ENCODE data around the gene CSF1R.
A peak's percentile ranks its signal among the peaks of the same experiment; 100 is the strongest.
"Not testable (repeated sequence)": the region's sequence is repeated elsewhere in the genome, so short reads cannot be mapped to it uniquely, and the experiment has no call there.

CSF1R gene

GRCh38 chr5:150053713-150054392, 32.5 kb downstream of the CSF1R start:
- H3K27me3 Mint-ChIP-seq: no peaks in the 10 kb centered on the region
- H3K9me3 Mint-ChIP-seq: no peaks in the 10 kb centered on the region
- H3K4me1 Mint-ChIP-seq: peaks cover 2% of the 10 kb centered on the region
- peaks cover 35% of the 10 kb centered on the region for H3K36me3 Mint-ChIP-seq
- no peak overlapping the region for H3K27ac Mint-ChIP-seq
- H3K4me3 Mint-ChIP-seq: no peak overlapping the region
- CTCF ChIA-PET: no interaction called here
- no peak for DNase-seq

- Mint-ChIP-seq H3K27ac (no peak overlapping the region), H3K27me3 (no peaks in the 10 kb centered on the region), H3K36me3 (peaks cover 41% of the 10 kb centered on the region), H3K4me3 (no peak overlapping the region), H3K9me3 (no peaks in the 10 kb centered on the region), H3K4me1 (no peaks in the 10 kb centered on the region)
- DNase-seq: no peak
- CTCF ChIA-PET: no interaction called here
Measured at GRCh38 chr5:150052956-150053712, 33.2 kb downstream of the CSF1R start.

- CTCF ChIA-PET: no interaction called here
- Mint-ChIP-seq H3K27ac (no peak overlapping the region), H3K36me3 (peaks cover 47% of the 10 kb centered on the region), H3K4me3 (no peak overlapping the region), H3K4me1 (no peaks in the 10 kb centered on the region), H3K9me3 (no peaks in the 10 kb centered on the region), H3K27me3 (no peaks in the 10 kb centered on the region)
- DNase-seq: no peak
Measured at GRCh38 chr5:150052226-150052955, 34.0 kb downstream of the CSF1R start.

GRCh38 chr5:150051657-150052195, 34.6 kb downstream of the CSF1R start:
- CTCF ChIA-PET: no interaction called here
- DNase-seq: no peak
- Mint-ChIP-seq H3K36me3 (peaks cover 50% of the 10 kb centered on the region), H3K27me3 (no peaks in the 10 kb centered on the region), H3K9me3 (no peaks in the 10 kb centered on the region), H3K4me3 (no peak overlapping the region), H3K4me1 (no peaks in the 10 kb centered on the region), H3K27ac (no peak overlapping the region)

- CTCF ChIA-PET: interaction anchor here (0.9 to 1.0 kb wide), 3 partner anchors 8 to 160 kb away, joined by 3 read pairs; no protein-coding TSS in a partner anchor
- H3K4me1 Mint-ChIP-seq, H3K27ac Mint-ChIP-seq, H3K27me3 Mint-ChIP-seq, H3K9me3 Mint-ChIP-seq, DNase-seq, H3K4me3 Mint-ChIP-seq: not testable (repeated sequence)
- H3K36me3 Mint-ChIP-seq: peaks cover 56% of the 10 kb centered on the region
Measured at GRCh38 chr5:150050172-150050811, 36.1 kb downstream of the CSF1R start.

GRCh38 chr5:150046031-150046430, 40.3 kb downstream of the CSF1R start:
- H3K9me3 Mint-ChIP-seq: no peaks in the 10 kb centered on the region
- no peak overlapping the region for H3K27ac Mint-ChIP-seq
- H3K36me3 Mint-ChIP-seq: peaks cover 69% of the 10 kb centered on the region
- H3K4me1 Mint-ChIP-seq: peaks cover 12% of the 10 kb centered on the region
- CTCF ChIA-PET: interaction anchor here (0.7 to 1.1 kb wide), 2 partner anchors 16 to 76 kb away, joined by 3 read pairs; no protein-coding TSS in a partner anchor
- no peak for DNase-seq
- H3K4me3 Mint-ChIP-seq: no peak overlapping the region
- H3K27me3 Mint-ChIP-seq: no peaks in the 10 kb centered on the region

GRCh38 chr5:150045549-150045948, 40.8 kb downstream of the CSF1R start:
- Mint-ChIP-seq H3K4me1 (peaks cover 12% of the 10 kb centered on the region), H3K27me3 (no peaks in the 10 kb centered on the region), H3K4me3 (no peak overlapping the region), H3K27ac (no peak overlapping the region), H3K9me3 (no peaks in the 10 kb centered on the region), H3K36me3 (peaks cover 68% of the 10 kb centered on the region)
- CTCF ChIA-PET: interaction anchor here (0.7 to 1.1 kb wide), 3 partner anchors 15 to 77 kb away, joined by 3 to 4 read pairs (median 3); no protein-coding TSS in a partner anchor
- DNase-seq: no peak

GRCh38 chr5:150044712-150045111, 41.6 kb downstream of the CSF1R start:
- CTCF ChIA-PET: interaction anchor here (0.7 to 1.0 kb wide), 2 partner anchors 20 to 74 kb away, joined by 3 to 4 read pairs; no protein-coding TSS in a partner anchor
- Mint-ChIP-seq H3K9me3 (no peaks in the 10 kb centered on the region), H3K36me3 (peaks cover 69% of the 10 kb centered on the region), H3K27ac (no peak overlapping the region), H3K4me3 (no peak overlapping the region), H3K27me3 (no peaks in the 10 kb centered on the region), H3K4me1 (peaks cover 12% of the 10 kb centered on the region)
- no peak for DNase-seq

- no peak for DNase-seq
- Mint-ChIP-seq H3K36me3 (peaks cover 68% of the 10 kb centered on the region), H3K27ac (peak overlapping the region; percentile 68), H3K27me3 (no peaks in the 10 kb centered on the region), H3K4me1 (peaks cover 12% of the 10 kb centered on the region), H3K9me3 (no peaks in the 10 kb centered on the region), H3K4me3 (no peak overlapping the region)
- CTCF ChIA-PET: interaction anchor here (0.7 to 1.0 kb wide), 2 partner anchors 20 to 75 kb away, joined by 3 to 4 read pairs; no protein-coding TSS in a partner anchor
Measured at GRCh38 chr5:150044329-150044681, 42.0 kb downstream of the CSF1R start.

- no peak for DNase-seq
- Mint-ChIP-seq H3K4me3 (no peak overlapping the region), H3K9me3 (no peaks in the 10 kb centered on the region), H3K27ac (peak overlapping the region; percentile 68), H3K4me1 (peaks cover 12% of the 10 kb centered on the region), H3K36me3 (peaks cover 66% of the 10 kb centered on the region), H3K27me3 (no peaks in the 10 kb centered on the region)
- CTCF ChIA-PET: no interaction called here
Measured at GRCh38 chr5:150043657-150044328, 42.6 kb downstream of the CSF1R start.

GRCh38 chr5:150042459-150042858, 43.9 kb downstream of the CSF1R start:
- no peaks in the 10 kb centered on the region for H3K9me3 Mint-ChIP-seq
- H3K27me3 Mint-ChIP-seq: no peaks in the 10 kb centered on the region
- no peak overlapping the region for H3K4me3 Mint-ChIP-seq
- no peak overlapping the region for H3K27ac Mint-ChIP-seq
- peaks cover 12% of the 10 kb centered on the region for H3K4me1 Mint-ChIP-seq
- H3K36me3 Mint-ChIP-seq: peaks cover 66% of the 10 kb centered on the region
- DNase-seq: no peak
- CTCF ChIA-PET: interaction anchor here (1.1 kb wide), 1 partner anchor 8 kb away, joined by 3 read pairs; no protein-coding TSS in a partner anchor

- H3K27me3 Mint-ChIP-seq: no peaks in the 10 kb centered on the region
- H3K27ac Mint-ChIP-seq: no peak overlapping the region
- peaks cover 59% of the 10 kb centered on the region for H3K36me3 Mint-ChIP-seq
- peaks cover 6% of the 10 kb centered on the region for H3K4me1 Mint-ChIP-seq
- no peak for DNase-seq
- no peaks in the 10 kb centered on the region for H3K9me3 Mint-ChIP-seq
- CTCF ChIA-PET: no interaction called here
- no peak overlapping the region for H3K4me3 Mint-ChIP-seq
Measured at GRCh38 chr5:150038547-150038946, 47.8 kb downstream of the CSF1R start.

- no peaks in the 10 kb centered on the region for H3K4me1 Mint-ChIP-seq
- H3K27me3 Mint-ChIP-seq: no peaks in the 10 kb centered on the region
- CTCF ChIA-PET: no interaction called here
- no peak overlapping the region for H3K27ac Mint-ChIP-seq
- peaks cover 58% of the 10 kb centered on the region for H3K36me3 Mint-ChIP-seq
- no peak overlapping the region for H3K4me3 Mint-ChIP-seq
- no peak for DNase-seq
- H3K9me3 Mint-ChIP-seq: no peaks in the 10 kb centered on the region
Measured at GRCh38 chr5:150036513-150036912, 49.8 kb downstream of the CSF1R start.

Measured in activated naive CD4-positive, alpha-beta T cell treated with anti-CD3 and anti-CD28 coated beads, Interleukin-2, amount 10 ng/mL, durations not matched to agents 7 days and 5 days (primary cell).